ENCODE results near the gene PHPT1. TPM values are rescaled to one million over a fixed set of nuclear protein-coding genes. Genes with fewer than 3 reads are reported as not detected.

PHPT1 gene
- total and polyA plus RNA-seq, 3 donors from 2014 or later = 134 to 146 (median 146) TPM

DNA sequence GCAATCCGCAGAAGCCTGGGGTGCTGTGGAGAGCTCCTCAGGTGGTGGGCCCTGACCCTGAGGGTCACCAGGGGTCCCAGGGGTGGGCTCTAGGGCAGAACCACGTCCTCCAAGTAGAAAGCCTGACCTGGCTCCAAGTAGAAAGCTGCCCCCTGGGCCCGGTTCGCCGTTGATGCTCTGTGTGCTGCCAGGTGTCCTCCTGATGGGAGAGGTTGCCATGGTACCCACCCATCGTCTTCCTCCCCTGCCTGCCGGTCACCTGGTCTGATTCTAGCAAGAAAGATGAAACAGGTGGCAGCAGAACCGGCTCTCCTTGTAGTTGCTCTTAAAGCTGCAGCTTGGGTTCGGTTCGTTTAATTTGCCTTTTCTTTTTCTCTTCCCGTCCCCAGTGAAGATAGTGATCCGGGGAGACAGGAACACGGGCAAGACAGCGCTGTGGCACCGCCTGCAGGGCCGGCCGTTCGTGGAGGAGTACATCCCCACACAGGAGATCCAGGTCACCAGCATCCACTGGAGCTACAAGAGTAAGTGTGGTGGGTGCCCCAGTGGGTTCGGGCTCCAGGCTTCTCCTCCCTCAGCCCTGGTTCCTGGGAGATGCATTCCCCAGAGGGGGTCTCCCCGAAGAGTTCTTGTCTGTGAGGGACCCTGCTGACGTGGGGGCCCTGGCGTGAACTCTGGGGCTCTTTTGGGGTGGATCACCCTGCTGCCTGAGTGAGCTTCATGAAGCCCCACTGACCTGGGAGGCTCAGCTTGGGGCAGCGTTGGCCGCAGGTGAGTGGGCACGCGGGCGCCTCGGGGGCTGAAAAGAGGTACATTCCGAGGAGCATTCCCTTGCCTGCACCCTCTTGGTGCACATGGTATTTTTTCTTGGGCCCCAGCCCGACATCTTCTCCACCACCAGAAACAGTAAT is 25.8 kb upstream of the PHPT1 start:
- WGBS, 2 donors = 83 to 85% methylated on average over 27 to 30 of the region's 30 CpGs
- H3K27ac ChIP-seq = no peak overlapping the region
- H3K36me3 ChIP-seq (ENCODE audit: low read depth, missing control alignments) = no peaks in the 10 kb centered on the region
- TF ChIP-seq POLR2A (IDR thresholded peaks at IDR 0.05) = no peak
- TF ChIP-seq, protein P1, sequence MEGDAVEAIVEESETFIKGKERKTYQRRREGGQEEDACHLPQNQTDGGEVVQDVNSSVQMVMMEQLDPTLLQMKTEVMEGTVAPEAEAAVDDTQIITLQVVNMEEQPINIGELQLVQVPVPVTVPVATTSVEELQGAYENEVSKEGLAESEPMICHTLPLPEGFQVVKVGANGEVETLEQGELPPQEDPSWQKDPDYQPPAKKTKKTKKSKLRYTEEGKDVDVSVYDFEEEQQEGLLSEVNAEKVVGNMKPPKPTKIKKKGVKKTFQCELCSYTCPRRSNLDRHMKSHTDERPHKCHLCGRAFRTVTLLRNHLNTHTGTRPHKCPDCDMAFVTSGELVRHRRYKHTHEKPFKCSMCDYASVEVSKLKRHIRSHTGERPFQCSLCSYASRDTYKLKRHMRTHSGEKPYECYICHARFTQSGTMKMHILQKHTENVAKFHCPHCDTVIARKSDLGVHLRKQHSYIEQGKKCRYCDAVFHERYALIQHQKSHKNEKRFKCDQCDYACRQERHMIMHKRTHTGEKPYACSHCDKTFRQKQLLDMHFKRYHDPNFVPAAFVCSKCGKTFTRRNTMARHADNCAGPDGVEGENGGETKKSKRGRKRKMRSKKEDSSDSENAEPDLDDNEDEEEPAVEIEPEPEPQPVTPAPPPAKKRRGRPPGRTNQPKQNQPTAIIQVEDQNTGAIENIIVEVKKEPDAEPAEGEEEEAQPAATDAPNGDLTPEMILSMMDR (IDR thresholded peaks at IDR 0.05) = no peak
- H3K9me3 ChIP-seq = no peaks in the 10 kb centered on the region
- H3K27me3 ChIP-seq = no peaks in the 10 kb centered on the region
- H3K4me3 ChIP-seq = no peak overlapping the region
- H3K4me1 ChIP-seq = peaks cover 6% of the 10 kb centered on the region
- no peak for DNase-seq
- intact Hi-C loops (cut with DNase I; ENCODE audit: low total_unique reads) = no loop called here

GRCh38 chr9:136824496-136825225 is 24.5 kb upstream of the PHPT1 start:
- Histone ChIP-seq H3K27me3 (no peaks in the 10 kb centered on the region), H3K4me1 (peaks cover 6% of the 10 kb centered on the region), H3K4me3 (no peak overlapping the region), H3K27ac (no peak overlapping the region), H3K36me3 (ENCODE audit: low read depth, missing control alignments) (no peaks in the 10 kb centered on the region), H3K9me3 (no peaks in the 10 kb centered on the region)
- WGBS, 2 donors = 75 to 85% methylated on average over 10 to 21 of the region's 21 CpGs
- no peak for DNase-seq
- TF ChIP-seq POLR2A (IDR thresholded peaks at IDR 0.05) = no peak
- TF ChIP-seq, protein P1 (IDR thresholded peaks at IDR 0.05) = no peak
- intact Hi-C loops (cut with DNase I; ENCODE audit: low total_unique reads) = no loop called here

DNA sequence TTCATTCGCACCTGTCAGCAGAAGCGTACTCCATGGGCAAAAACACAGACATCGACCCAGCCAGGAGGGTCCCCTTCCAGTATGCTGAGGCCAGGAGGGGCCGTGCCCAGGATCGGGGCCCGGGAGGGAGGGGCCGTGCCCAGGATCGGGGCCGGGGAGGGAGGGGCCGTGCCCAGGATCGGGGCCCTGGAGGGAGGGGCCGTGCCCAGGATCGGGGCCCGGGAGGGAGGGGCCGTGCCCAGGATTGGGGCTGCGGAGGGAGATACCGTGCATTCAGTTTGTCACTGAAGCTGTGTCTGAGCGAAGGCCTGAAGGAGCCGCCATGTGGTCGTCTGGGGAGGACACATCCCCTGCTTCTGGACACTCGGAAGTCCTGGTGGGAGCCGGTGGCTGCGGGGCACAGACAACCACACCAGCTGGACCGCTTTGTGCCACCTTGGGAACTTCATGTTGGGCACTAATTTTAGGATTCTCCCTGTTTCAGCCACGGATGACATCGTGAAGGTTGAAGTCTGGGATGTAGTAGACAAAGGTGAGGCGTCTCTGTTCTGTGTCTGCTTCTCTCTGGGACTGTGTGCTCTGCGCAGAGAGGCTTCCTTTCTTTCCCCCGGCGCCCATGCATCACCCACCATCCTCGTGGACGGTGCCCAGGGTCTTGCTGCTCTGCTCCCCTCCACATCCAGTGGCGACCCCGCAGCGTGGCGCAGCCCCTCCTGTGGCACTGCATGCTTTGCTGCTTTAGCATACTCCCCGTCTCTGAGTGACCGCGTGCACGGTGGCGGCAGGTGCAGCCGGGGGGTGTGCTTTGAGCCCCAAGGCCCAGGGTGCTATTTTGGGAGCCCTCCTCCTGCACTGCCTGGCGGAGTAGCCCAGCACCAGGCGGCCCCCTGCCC is 23.7 kb upstream of the PHPT1 start:
- Histone ChIP-seq H3K36me3 (ENCODE audit: low read depth, missing control alignments) (no peaks in the 10 kb centered on the region), H3K9me3 (no peaks in the 10 kb centered on the region), H3K4me1 (peaks cover 6% of the 10 kb centered on the region), H3K27me3 (no peaks in the 10 kb centered on the region), H3K27ac (no peak overlapping the region), H3K4me3 (no peak overlapping the region)
- no peak for DNase-seq
- no peak for TF ChIP-seq POLR2A (IDR thresholded peaks at IDR 0.05)
- TF ChIP-seq, protein P1 (IDR thresholded peaks at IDR 0.05) = no peak
- WGBS, 2 donors = 90 to 91% methylated on average over 39 to 42 of the region's 44 CpGs
- intact Hi-C loops (cut with DNase I; ENCODE audit: low total_unique reads) = no loop called here

- TF ChIP-seq POLR2A (IDR thresholded peaks at IDR 0.05) = no peak
- TF ChIP-seq, protein P1 (IDR thresholded peaks at IDR 0.05) = no peak
- no peaks in the 10 kb centered on the region for H3K36me3 ChIP-seq (ENCODE audit: low read depth, missing control alignments)
- no peaks in the 10 kb centered on the region for H3K27me3 ChIP-seq
- no peak for DNase-seq
- H3K4me3 ChIP-seq = no peak overlapping the region
- H3K4me1 ChIP-seq = peaks cover under 1% of the 10 kb centered on the region
- H3K27ac ChIP-seq = no peak overlapping the region
- intact Hi-C loops (cut with DNase I; ENCODE audit: low total_unique reads) = no loop called here
- H3K9me3 ChIP-seq = no peaks in the 10 kb centered on the region
- WGBS, 2 donors = 86 to 100% methylated on average over 1 to 16 of the region's 17 CpGs
These were observed 23.0 kb upstream of the PHPT1 start for GRCh38 chr9:136826188-136826541.
